Measurements from ENCODE around the gene EVL. TPM values are rescaled to one million over a fixed set of nuclear protein-coding genes. Genes with fewer than 3 reads are reported as not detected.

Gene EVL
- total RNA-seq, 2 donors from 2014 or later: 109 to 232 TPM

DNA sequence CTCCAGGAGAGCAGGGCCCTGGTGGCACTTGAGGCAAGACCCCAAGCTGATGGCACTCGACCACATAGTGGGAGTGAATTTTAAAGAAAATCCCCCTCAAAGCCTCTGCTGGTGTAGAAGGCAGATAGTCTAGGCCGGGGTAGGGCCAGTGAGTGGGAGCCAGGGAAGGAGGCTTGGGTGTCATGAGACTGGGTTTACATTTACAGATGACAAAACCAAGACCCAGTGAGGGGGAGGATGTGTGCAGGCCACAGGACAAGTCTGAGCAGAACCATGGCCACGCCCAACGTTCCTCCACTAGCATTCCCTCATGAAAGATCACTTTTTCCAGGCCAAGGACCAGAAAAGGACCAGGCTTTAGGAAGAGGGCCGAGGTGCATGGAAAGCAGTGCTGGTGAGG is 42.0 kb downstream of the EVL start:
- H3K9me3 Mint-ChIP-seq: no peaks in the 10 kb centered on the region
- H3K4me3 Mint-ChIP-seq: peak overlapping the region; percentile 62
- peaks cover 70 to 71% of the 10 kb centered on the region in 2 donors for H3K4me1 Mint-ChIP-seq (ENCODE audit: low read depth in 2 of 2)
- ATAC-seq (no peak), DNase-seq (ENCODE audit: low spot score) (no peak)
- no peaks in the 10 kb centered on the region for H3K27me3 Mint-ChIP-seq
- peaks cover 6% of the 10 kb centered on the region for H3K36me3 Mint-ChIP-seq
- peak overlapping the region; percentile 86 to 89 for H3K27ac Mint-ChIP-seq

DNA sequence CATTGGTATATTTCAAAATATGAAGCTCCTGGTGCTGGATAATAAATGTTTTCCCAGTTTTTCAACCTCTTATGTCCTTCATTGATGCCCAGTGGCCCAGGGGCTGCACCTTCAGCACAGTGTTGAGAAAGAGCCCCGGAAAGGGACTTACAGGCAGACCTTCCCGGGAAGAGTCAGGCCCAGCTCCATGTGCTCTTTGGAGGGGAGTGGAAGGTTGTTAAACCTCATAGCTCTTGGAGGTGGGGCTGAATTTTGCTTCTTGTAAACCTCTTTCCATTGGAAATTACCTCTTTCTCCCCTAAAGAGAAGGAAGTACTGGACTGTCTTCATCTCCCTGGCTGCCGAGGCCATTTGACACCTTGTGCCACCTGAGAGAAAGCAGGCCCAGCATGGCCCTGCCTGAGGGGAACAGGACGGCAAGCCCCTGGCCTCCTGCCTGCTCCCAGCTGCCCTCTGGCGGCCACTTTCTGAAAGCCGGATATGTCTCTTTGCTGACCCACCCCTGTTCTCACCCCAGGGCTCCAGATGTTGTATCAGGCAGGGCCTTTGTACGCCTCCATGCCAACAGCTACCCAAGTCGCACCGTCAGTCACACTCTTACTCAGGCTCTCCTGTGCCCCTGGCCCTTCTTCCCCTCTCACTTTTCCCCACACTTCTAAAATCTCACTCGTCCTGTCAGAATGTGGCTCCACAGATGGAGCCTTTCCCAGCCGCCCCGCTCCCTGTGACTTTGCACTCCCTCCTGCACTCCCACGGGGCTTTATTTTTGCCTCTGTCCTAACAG is 43.0 kb downstream of the EVL start:
- no peaks in the 10 kb centered on the region for H3K27me3 Mint-ChIP-seq
- H3K36me3 Mint-ChIP-seq: peaks cover 5% of the 10 kb centered on the region
- ATAC-seq: peak; percentile 80 to 87
- DNase-seq (ENCODE audit: low spot score): peak; percentile 88
- H3K4me1 Mint-ChIP-seq (ENCODE audit: low read depth in 2 of 2): peaks cover 74 to 75% of the 10 kb centered on the region in 2 donors
- H3K9me3 Mint-ChIP-seq: no peaks in the 10 kb centered on the region
- peak overlapping the region; percentile 86 to 89 for H3K27ac Mint-ChIP-seq
- H3K4me3 Mint-ChIP-seq: peak overlapping the region; percentile 62

DNA sequence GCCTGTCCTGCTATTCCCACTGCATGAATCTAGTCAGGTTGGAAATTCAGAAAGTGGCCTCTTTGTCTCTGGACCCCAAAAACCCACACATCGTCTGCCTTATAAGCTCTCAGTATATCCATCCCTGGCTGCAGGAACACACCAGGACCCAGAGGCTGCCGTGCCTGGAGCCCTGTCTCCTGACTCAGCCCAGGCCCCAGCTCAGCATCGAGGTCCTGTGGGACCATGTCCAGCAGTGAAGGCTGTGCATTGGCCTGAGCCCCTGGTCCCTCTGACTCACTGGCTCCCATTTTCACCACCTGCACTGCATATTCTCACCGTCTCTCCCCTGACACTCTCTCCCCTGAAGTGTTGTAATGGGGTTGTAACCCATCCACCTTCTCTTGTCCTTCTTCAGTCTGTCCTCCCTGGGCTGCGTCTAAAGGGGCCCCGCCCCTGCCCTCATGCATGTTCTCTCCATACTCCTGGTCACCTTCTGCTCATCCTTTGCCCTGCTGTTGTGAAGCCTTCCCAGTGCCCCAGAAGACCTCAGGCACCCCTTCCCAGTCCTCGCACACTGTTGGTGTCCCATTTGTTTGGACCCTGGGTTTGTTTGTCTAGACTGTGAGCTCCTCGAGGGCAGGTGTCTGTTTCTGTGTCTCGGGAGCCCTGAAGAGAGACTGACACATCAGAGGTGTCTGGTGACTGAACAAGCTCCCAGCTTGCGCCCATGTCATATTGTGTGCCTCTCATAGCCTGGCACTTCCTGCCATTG is 43.8 kb downstream of the EVL start:
- H3K36me3 Mint-ChIP-seq: no peaks in the 10 kb centered on the region

DNA sequence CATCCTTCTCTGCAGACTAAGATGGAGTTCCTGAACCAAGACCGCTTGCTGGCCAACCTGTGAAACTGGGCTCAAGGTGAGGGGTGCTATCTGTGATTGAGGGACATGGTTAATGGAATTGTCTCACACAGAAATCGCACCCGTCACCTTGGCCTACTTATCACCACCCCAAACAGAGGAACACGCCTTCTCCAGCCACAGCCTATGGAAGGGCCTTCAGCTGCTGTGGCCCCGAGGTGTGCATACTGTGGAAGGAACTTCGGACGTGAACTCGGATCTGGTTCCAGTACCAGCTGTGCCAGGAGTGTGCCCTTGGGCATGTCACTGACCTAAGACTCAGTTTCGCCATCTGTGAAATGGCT is 44.4 kb downstream of the EVL start:
- Mint-ChIP-seq H3K36me3 (no peaks in the 10 kb centered on the region), H3K27ac (peak overlapping the region; percentile 86 to 89), H3K27me3 (no peaks in the 10 kb centered on the region), H3K9me3 (no peaks in the 10 kb centered on the region), H3K4me1 (ENCODE audit: low read depth in 2 of 2) (peaks cover 68% of the 10 kb centered on the region in 2 donors), H3K4me3 (peak overlapping the region; percentile 47)
- ATAC-seq: no peak
- DNase-seq (ENCODE audit: low spot score): no peak

More for the DNA sequence above, 43.8 kb downstream of the EVL start:
- peak overlapping the region; percentile 62 for H3K4me3 Mint-ChIP-seq
- H3K4me1 Mint-ChIP-seq (ENCODE audit: low read depth in 2 of 2): peaks cover 73 to 74% of the 10 kb centered on the region in 2 donors
- H3K27me3 Mint-ChIP-seq: no peaks in the 10 kb centered on the region
- no peaks in the 10 kb centered on the region for H3K9me3 Mint-ChIP-seq
- H3K27ac Mint-ChIP-seq: peak overlapping the region; percentile 86 to 89
- DNase-seq (ENCODE audit: low spot score) (no peak), ATAC-seq (no peak)

DNA sequence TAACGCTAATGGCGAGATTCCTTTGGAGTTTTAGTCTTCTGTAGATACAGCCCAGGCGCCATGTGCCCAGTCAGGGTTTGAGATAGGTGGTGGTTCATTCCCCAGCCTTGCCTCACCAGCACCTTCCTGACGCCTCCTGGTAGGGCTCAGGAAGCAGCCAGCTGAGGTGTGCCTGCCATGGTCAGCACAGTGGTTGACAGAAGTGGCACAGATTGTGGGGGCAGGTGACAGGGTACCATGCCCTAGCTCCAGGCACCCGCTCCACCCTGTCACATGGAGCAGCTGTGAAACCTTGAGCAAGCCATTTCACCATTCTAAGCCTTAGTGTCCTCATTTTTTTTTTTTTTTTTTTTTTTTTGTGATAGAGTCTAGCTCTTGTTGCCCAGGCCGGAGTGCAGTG is 45.6 kb downstream of the EVL start:
- Mint-ChIP-seq H3K4me3 (no peak overlapping the region), H3K9me3 (no peaks in the 10 kb centered on the region), H3K27me3 (no peaks in the 10 kb centered on the region), H3K4me1 (ENCODE audit: low read depth in 2 of 2) (peaks cover 59 to 61% of the 10 kb centered on the region in 2 donors), H3K36me3 (no peaks in the 10 kb centered on the region), H3K27ac (peak overlapping the region in 1 of 2 donors; percentile 85)
- ATAC-seq (peak in 1 of 2 donors; percentile 49), DNase-seq (ENCODE audit: low spot score) (no peak)

DNA sequence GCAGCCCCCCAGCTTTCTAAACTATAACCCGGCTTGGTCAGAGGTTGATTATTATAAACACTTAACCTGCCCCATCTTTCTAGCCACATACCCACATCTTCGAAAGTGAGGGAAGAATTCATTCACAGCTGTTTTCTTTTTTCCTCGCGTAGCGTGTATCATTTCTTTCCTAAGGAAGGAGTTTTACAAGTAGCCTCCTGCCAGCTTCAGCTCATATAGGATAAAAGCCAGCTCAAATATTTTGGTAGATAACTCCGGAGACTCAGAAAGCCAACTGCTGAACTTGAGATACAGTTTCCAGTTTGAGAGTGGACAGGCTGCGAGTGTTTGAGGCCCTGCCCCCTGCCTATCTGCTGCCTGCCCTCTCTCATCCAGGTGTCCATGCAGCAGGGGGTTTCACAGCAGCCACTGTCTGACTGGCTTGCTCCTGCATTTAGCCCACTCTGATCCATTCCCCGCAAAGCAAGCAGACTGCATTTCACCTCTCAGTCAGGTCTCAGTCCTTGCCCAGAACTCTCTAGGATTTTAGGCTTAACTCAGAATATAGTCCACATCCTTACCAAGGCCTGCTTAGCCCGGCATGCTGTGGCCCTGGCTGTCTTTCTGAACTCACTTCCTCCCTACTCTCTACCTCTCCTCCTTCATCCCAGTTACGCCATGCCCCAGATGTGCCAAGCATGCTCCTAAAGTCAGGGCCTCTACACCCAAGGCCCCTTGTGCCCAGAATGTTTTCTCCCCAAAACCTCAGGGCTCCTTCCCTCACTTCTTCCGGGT is 46.9 kb downstream of the EVL start:
- DNase-seq (ENCODE audit: low spot score) (no peak), ATAC-seq (no peak)
- no peaks in the 10 kb centered on the region for H3K36me3 Mint-ChIP-seq
- peak overlapping the region; percentile 73 to 85 for H3K27ac Mint-ChIP-seq
- no peak overlapping the region for H3K4me3 Mint-ChIP-seq
- peaks cover 46 to 53% of the 10 kb centered on the region in 2 donors for H3K4me1 Mint-ChIP-seq (ENCODE audit: low read depth in 2 of 2)
- H3K9me3 Mint-ChIP-seq: no peaks in the 10 kb centered on the region
- no peaks in the 10 kb centered on the region for H3K27me3 Mint-ChIP-seq

DNA sequence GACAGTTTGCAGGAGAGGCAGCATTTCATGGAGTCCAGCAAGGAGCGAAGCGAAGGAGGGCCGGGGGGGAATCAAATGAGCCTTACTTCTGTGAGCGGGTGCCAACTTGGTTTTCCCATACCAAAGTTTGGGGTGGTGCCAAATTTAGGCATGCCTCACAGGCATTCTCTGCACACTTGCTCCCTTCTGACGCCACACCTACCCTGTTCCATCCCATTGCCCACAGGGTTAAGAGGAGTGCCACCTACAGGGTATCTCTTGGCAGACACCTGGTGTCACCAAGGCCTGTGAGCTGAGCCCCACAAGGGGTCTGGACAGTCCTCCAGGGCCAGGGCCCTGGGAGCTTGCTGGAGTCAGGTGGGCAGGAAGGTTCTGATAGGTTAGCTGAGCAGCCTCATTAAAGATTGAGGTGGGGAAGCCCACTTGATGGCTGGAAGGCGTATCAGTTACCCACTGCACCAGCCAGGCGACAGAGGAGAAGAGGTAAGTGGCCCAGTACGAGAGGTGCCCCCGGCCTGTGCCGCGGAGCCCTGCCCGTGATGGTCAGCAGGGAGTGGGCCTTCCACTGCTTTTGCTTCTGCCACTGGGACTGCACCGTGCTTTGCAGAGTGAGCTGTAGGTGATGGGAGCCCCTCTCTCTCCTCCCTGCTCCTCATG is 49.0 kb downstream of the EVL start:
- H3K4me3 Mint-ChIP-seq: no peak overlapping the region
- ATAC-seq (no peak), DNase-seq (ENCODE audit: low spot score) (no peak)
- H3K4me1 Mint-ChIP-seq (ENCODE audit: low read depth in 2 of 2): peaks cover 34 to 41% of the 10 kb centered on the region in 2 donors
- H3K36me3 Mint-ChIP-seq: no peaks in the 10 kb centered on the region
- H3K27me3 Mint-ChIP-seq: no peaks in the 10 kb centered on the region
- peak overlapping the region; percentile 18 to 85 for H3K27ac Mint-ChIP-seq
- H3K9me3 Mint-ChIP-seq: no peaks in the 10 kb centered on the region

DNA sequence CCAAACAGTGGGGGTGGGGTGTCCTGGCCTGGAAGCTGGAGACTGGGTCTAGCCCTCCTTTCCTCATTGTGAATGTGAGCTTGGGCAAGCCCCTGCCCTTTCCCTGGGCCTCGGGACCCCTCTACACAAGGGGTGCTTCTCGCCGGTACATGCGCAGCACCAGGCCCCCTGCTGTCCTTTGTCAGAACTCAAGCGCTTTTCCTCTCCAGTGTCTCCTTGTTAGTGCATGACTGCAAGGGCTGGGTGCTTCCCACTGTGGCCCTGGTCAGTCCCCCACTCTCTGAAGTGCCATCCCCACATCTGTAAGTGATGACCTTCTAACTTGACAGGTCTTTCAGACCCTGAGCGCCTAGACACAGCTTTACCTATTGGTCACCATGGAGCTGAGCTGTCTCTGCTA is 50.0 kb downstream of the EVL start:
- Mint-ChIP-seq H3K4me3 (no peak overlapping the region), H3K9me3 (no peaks in the 10 kb centered on the region), H3K36me3 (no peaks in the 10 kb centered on the region), H3K4me1 (ENCODE audit: low read depth in 2 of 2) (peaks cover 31 to 42% of the 10 kb centered on the region in 2 donors), H3K27ac (peak overlapping the region; percentile 47 to 78), H3K27me3 (no peaks in the 10 kb centered on the region)
- DNase-seq (ENCODE audit: low spot score) (no peak), ATAC-seq (no peak)

DNA sequence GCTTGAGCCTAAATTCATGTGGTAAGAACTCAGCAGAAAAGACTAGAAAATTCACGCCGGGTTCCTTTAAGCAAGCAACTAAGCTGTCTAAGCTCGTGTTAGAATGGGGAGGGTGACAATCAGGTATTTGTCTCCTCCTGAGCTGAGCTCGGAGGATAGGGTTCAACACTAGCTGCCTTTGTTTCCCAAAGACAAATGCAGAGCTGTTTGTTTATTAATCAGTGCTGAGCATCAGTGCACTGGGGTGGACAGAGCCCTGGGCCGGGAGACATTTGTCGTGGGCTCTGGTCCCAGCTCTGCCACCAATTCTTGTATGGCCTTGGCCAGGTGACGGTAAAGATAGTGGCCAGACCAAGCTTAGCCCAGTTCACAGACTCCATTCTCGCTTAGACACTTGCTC is 50.5 kb downstream of the EVL start:
- Mint-ChIP-seq H3K27me3 (no peaks in the 10 kb centered on the region), H3K4me1 (ENCODE audit: low read depth in 2 of 2) (peaks cover 35 to 45% of the 10 kb centered on the region in 2 donors), H3K9me3 (no peaks in the 10 kb centered on the region), H3K27ac (peak overlapping the region; percentile 47 to 78), H3K4me3 (no peak overlapping the region), H3K36me3 (no peaks in the 10 kb centered on the region)
- ATAC-seq (no peak), DNase-seq (ENCODE audit: low spot score) (no peak)

DNA sequence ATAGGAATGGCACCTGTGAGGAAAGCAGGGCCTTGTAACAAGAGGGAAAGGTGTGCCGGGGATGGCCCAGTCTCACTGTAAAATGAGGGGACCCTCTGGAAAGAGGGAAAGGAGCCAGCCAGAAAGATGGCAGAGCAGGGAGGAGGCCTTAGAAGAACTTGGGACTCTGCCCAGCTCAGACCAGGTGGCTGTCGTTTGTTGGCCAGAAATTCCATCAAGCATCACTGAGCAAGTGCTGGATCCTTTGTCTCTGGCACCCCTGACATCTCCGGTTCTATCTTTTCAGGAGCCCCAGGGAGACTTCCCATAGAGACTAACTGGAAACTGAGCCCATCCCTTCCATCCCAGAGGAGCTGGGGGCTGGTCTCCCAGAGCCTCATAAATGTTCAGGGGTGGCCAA is 50.9 kb downstream of the EVL start:
- no peak overlapping the region for H3K4me3 Mint-ChIP-seq
- ATAC-seq: no peak
- H3K27ac Mint-ChIP-seq: peak overlapping the region; percentile 58 to 78
- peaks cover 35 to 45% of the 10 kb centered on the region in 2 donors for H3K4me1 Mint-ChIP-seq (ENCODE audit: low read depth in 2 of 2)
- no peaks in the 10 kb centered on the region for H3K9me3 Mint-ChIP-seq
- H3K36me3 Mint-ChIP-seq: no peaks in the 10 kb centered on the region
- H3K27me3 Mint-ChIP-seq: no peaks in the 10 kb centered on the region
- DNase-seq (ENCODE audit: low spot score): no peak

DNA sequence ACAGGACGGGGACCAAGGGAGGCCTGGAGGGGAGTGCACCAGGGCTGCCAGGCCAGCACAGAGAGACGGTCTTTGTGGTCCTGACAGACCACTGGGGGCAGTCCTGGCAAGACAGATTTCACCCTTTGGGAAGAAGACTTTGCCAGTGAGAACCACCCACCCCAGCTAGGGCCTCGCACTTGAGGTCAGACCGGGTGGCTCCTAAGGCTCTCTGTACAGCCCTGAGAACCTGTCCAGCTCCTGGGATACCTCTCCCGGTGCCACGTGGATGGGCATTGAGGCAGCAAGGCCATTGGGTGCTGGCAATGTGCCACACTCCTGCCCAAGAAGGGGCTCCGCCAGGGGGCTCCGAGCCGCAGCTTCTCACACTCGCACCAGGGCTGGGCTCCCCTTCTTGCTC is 51.8 kb downstream of the EVL start:
- H3K9me3 Mint-ChIP-seq: no peaks in the 10 kb centered on the region
- H3K4me1 Mint-ChIP-seq (ENCODE audit: low read depth in 2 of 2): peaks cover 34 to 43% of the 10 kb centered on the region in 2 donors
- H3K4me3 Mint-ChIP-seq: no peak overlapping the region
- H3K27ac Mint-ChIP-seq: peak overlapping the region; percentile 58 to 89
- DNase-seq (ENCODE audit: low spot score): no peak
- no peaks in the 10 kb centered on the region for H3K36me3 Mint-ChIP-seq
- ATAC-seq: no peak
- H3K27me3 Mint-ChIP-seq: no peaks in the 10 kb centered on the region

DNA sequence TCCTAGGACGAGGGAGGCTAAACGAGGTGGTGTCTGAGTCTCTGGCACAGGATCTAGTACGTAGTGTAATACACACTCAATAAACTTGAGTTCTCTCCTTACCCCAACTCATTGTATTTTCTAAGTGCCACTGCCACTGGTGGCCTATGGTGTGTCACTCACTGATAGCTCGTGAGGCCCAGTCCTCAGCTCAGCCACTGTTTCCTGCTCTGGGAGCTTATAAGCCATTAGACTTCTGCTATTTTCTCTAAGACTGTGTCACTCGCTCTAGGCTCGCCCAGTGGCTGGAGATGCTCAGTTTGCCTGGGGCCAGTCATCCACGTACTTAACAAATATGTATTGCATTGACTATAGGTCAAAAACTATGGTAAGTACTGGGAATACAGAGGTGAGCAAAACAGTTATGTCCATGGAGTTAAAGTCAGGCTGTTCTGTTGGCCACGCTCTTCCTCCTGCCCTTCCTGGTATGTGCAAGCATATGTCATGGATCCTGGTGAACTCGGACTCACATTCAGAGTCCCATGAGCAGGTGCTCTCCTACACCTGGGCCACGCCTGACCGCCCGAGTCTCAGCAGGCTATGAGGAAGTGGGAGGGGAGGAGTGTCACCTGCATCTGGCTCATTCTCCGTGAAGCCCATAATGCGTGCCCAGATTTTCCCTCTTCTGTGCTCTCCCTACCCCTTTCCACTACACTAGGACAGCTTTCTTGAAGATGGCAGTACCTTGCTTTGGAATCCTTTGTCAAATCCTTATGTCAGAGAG is 52.6 kb downstream of the EVL start:
- no peaks in the 10 kb centered on the region for H3K27me3 Mint-ChIP-seq
- H3K4me3 Mint-ChIP-seq: no peak overlapping the region
- ATAC-seq (no peak), DNase-seq (ENCODE audit: low spot score) (no peak)
- peaks cover under 1% of the 10 kb centered on the region for H3K36me3 Mint-ChIP-seq
- H3K27ac Mint-ChIP-seq: peak overlapping the region; percentile 58 to 89
- H3K9me3 Mint-ChIP-seq: no peaks in the 10 kb centered on the region
- H3K4me1 Mint-ChIP-seq (ENCODE audit: low read depth in 2 of 2): peaks cover 26 to 36% of the 10 kb centered on the region in 2 donors
